Spleen (tissue), 13 donors: Measurements from ENCODE around the gene TSC22D3. TPM values are rescaled to one million over a fixed set of nuclear protein-coding genes. Genes with fewer than 3 reads are reported as not detected.
A peak's percentile ranks its signal among the peaks of the same experiment; 100 is the strongest.

Experiments
- DNase-seq: peaks from one replicate; pipeline ENCODE4 v3.0.0-alpha.2; 2020
- H3K27ac ChIP-seq, 8 donors: fragments of 200-600 bp; sonication (generic) in 7 of 8; 1 replicate in 4 of 8; 2 replicates in 4 of 8; pipeline versions ENCODE4 v1.5.0 to v1.8.0; 2016 to 2021; ENCODE audit warnings: inconsistent platforms in 4 of 8, mild to moderate bottlenecking in 4 of 8, moderate library complexity in 1 of 8
- H3K27me3 ChIP-seq, 7 donors: fragments of 200-600 bp; sonication (generic) in 6 of 7; replicated peaks in 1 of 7; 1 replicate in 4 of 7; 2 replicates in 3 of 7; pipeline versions ENCODE4 v1.5.0 to v1.8.0; 2016 to 2021; ENCODE audit warnings: inconsistent platforms in 3 of 7, mild to moderate bottlenecking in 1 of 7
- H3K36me3 ChIP-seq, 6 donors: fragments of 200-600 bp; sonication (generic) in 5 of 6; 1 replicate in 4 of 6; 2 replicates in 2 of 6; pipeline versions ENCODE4 v1.5.0 to v1.8.0; 2016 to 2021; ENCODE audit warnings: inconsistent platforms in 2 of 6
- H3K4me1 ChIP-seq, 6 donors: fragments of 200-600 bp; sonication (generic) in 5 of 6; 1 replicate in 3 of 6; 2 replicates in 3 of 6; pipeline versions ENCODE4 v1.5.0 to v1.8.0; 2016 to 2021; ENCODE audit warnings: inconsistent platforms in 3 of 6
- H3K4me3 ChIP-seq, 8 donors: fragments of 200-600 bp; sonication (generic) in 7 of 8; 1 replicate in 4 of 8; 2 replicates in 4 of 8; pipeline versions ENCODE4 v1.5.0 to v1.8.0; 2016 to 2021; ENCODE audit warnings: inconsistent platforms in 4 of 8, mild to moderate bottlenecking in 4 of 8, moderate library complexity in 2 of 8
- H3K9me3 ChIP-seq, 8 donors: fragments of 200-600 bp; sonication (generic) in 7 of 8; 1 replicate in 4 of 8; 2 replicates in 4 of 8; pipeline versions ENCODE4 v1.5.0 to v1.8.0; 2016 to 2021; ENCODE audit warnings: inconsistent platforms in 4 of 8
- POLR2A ChIP-seq, 3 donors: fragments of 450-650 bp; IDR thresholded peaks; one replicate each; pipeline ENCODE4 v1.5.1; 2017; ENCODE audit warnings: antibody characterized with exemption in 3 of 3, mild to moderate bottlenecking in 1 of 3
- POLR2AphosphoS5 ChIP-seq, 3 donors: sonication (generic); formaldehyde crosslinking; IDR thresholded peaks; one replicate each; pipeline ENCODE4 v1.5.1; 2017; ENCODE audit warnings: antibody characterized with exemption in 3 of 3
- WGBS, 5 donors: extraction: QIAGEN DNeasy Blood & Tissue Kit in 3 of 5; methylation state at CpG; one replicate each; pipeline versions ENCODE4 v1.1.5 to v1.1.7; 2013 to 2018; 5-methylcytosine and 5-hydroxymethylcytosine counted together
- intact Hi-C: fragments of 100-400 bp; cut with DNase I; formaldehyde crosslinking; loops from one replicate; pipeline ENCODE4 v1.15.0; 2023; ENCODE audit warnings: low total_unique reads
- long read RNA-seq, 2 donors: transcript quantifications; one replicate each; lab custom pipeline, GENCODE V29; 2026
- polyA plus RNA-seq, 3 donors: library from polyadenylated mRNA; stranded (reverse); fragments of 200-250 nt; gene quantifications; one replicate each; pipeline ENCODE4 v1.2.1, GENCODE V29; 2013
- total RNA-seq, 7 donors: library from RNA; depleted of rRNA in 3 of 7; stranded (reverse); fragments of >200 nt in 3 of 7; fragmentation: NEBNext Ultra II Directional in 4 of 7; extraction: Animal tissue kit (Norgen Biotek cat#: 25700) in 4 of 7; gene quantifications; one replicate each; pipeline versions ENCODE4 v1.1.0 to v1.2.1, GENCODE V29; 2016 to 2021
- TF ChIP-seq, protein P1 (sequence below), 11 experiments: fragments of 200-600 bp in 7 of 11; fragments of 450-650 bp in 4 of 11; sonication (generic) in 4 of 11; IDR thresholded peaks in 8 of 11; conservative IDR thresholded peaks in 3 of 11; 1 replicate in 7 of 11; 2 replicates in 4 of 11; pipeline versions ENCODE4 v1.4.0 to v1.8.0; 2016 to 2021; ENCODE audit warnings: antibody characterized with exemption in 11 of 11, inconsistent platforms in 4 of 11, mild to moderate bottlenecking in 1 of 11
- donor health status: healthy with polysubstance abuse.
- donor health status: DM: no; HTN: no; CAD: no; lungs with moderate emphysema.
- donor health status: DM: no; HTN: no; CAD: no.
- donor health status: Bipolar disorder and iron deficiency.
- donor health status: healthy.
- donor health status: DM: no; HTN: no; CAD: no.
- donor health status: DM: yes; HTN: yes; CAD: no.

The TSC22D3 gene
- 100 to 1,000 TPM in 6 of 7 donors, 10 to 100 TPM in 1; 91.7 to 579 (median 316) TPM for total RNA-seq
- 100 to 1,000 TPM; 125 to 372 (median 195) TPM for polyA plus RNA-seq
- long read RNA-seq, donor 1, transcript TSC22D3-206 (3 exons, 2,027 nt), result major isoform, 38 of 50 reads
- long read RNA-seq, donor 1, transcript TSC22D3-205 (3 exons, 1,812 nt), result minor isoform, 5 of 50 reads
- long read RNA-seq, donor 1, transcript TSC22D3-203 (3 exons, 2,266 nt), result minor isoform, 6 of 50 reads
- long read RNA-seq, donor 1, partial matches to known transcripts, result 0 of 50 reads
- long read RNA-seq, donor 1, other reads (novel, unspliced or antisense), result 0 of 50 reads
- long read RNA-seq, donor 2, transcript TSC22D3-206 (3 exons, 2,027 nt), result major isoform, 23 of 39 reads
- long read RNA-seq, donor 2, transcript TSC22D3-205 (3 exons, 1,812 nt), result minor isoform, 9 of 39 reads
- long read RNA-seq, donor 2, transcript TSC22D3-203 (3 exons, 2,266 nt), result minor isoform, 6 of 39 reads
- long read RNA-seq, donor 2, partial matches to known transcripts, result 0 of 39 reads
- long read RNA-seq, donor 2, other reads (novel, unspliced or antisense), result 0 of 39 reads

DNA sequence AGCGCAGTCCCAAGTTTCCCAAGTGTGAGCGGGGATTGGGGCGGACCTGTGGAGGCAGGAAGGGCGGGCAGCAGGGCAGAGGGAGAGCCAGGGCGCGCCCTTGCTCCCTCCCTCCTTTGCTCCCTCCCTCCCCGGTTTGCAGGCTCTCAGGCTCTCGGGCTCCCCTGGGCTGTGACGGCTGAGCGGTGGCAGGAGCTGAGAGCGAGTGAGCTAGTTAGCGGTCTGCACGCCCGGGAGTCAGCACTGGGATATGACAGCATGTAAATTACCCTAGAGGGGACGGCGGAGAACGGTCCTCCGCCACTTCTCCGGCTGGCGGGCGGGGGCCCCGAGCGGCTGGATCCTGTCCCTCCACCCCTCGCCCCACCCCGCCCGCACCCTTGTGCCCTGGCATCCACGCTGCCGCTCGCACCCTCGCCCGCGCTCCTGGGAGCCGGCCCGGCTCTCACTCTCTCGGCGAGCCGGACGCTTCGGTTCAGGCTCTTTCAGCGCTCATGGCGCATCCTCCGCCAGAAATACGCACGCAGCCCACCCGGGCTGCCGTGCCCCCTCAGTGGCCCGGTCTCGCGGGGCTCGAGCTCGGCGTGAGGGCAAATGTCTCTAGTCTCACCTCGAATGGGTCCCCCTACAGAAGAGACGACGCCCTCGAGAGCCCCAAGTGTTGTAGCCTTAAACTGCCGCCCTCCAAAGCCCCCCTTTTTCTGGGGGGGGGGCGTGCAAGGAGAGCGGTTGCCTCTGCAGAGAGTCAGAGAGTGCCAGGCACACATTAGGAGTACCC lies at the start of gene TSC22D3:
TSS of gene TSC22D3 (minus strand) at position 54 of the 778 bp plus-strand sequence. CDS start 368 bp downstream, outside the sequence.
- H3K27ac ChIP-seq, result peak within 1 kb of the TSS in 6 of 8 donors; percentile 26 to 82 (median 74)
- DNase-seq, result peak; percentile 87
- intact Hi-C loops, result loop anchor here (5.0 kb wide), 1 partner anchor 119 kb away; no protein-coding TSS in a partner anchor
- peaks cover 0 to 32% (median 17%) of the 10 kb centered on the region in 7 donors for H3K27me3 ChIP-seq
- H3K36me3 ChIP-seq, result no peaks in the 10 kb centered on the region
- H3K4me1 ChIP-seq, result peaks cover 0 to 30% (median 9%) of the 10 kb centered on the region in 6 donors
- WGBS, 5 donors, result 0 to 37% (median 1%) methylated on average over 6 to 59 of the region's 59 CpGs
- no peaks in the 10 kb centered on the region for H3K9me3 ChIP-seq
- peak within 1 kb of the TSS; percentile 33 to 72 (median 44) for H3K4me3 ChIP-seq
- TF ChIP-seq POLR2AphosphoS5 (IDR thresholded peaks at IDR 0.05) (peak; percentile 81 to 84 (median 82)), POLR2A (IDR thresholded peaks at IDR 0.05) (no peak)
- TF ChIP-seq, protein P1, sequence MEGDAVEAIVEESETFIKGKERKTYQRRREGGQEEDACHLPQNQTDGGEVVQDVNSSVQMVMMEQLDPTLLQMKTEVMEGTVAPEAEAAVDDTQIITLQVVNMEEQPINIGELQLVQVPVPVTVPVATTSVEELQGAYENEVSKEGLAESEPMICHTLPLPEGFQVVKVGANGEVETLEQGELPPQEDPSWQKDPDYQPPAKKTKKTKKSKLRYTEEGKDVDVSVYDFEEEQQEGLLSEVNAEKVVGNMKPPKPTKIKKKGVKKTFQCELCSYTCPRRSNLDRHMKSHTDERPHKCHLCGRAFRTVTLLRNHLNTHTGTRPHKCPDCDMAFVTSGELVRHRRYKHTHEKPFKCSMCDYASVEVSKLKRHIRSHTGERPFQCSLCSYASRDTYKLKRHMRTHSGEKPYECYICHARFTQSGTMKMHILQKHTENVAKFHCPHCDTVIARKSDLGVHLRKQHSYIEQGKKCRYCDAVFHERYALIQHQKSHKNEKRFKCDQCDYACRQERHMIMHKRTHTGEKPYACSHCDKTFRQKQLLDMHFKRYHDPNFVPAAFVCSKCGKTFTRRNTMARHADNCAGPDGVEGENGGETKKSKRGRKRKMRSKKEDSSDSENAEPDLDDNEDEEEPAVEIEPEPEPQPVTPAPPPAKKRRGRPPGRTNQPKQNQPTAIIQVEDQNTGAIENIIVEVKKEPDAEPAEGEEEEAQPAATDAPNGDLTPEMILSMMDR (IDR thresholded peaks at IDR 0.05 in 8 of 11, conservative IDR thresholded peaks at IDR 0.05 in 3 of 11), result peak in 1 of 11 experiments; percentile 5

DNA sequence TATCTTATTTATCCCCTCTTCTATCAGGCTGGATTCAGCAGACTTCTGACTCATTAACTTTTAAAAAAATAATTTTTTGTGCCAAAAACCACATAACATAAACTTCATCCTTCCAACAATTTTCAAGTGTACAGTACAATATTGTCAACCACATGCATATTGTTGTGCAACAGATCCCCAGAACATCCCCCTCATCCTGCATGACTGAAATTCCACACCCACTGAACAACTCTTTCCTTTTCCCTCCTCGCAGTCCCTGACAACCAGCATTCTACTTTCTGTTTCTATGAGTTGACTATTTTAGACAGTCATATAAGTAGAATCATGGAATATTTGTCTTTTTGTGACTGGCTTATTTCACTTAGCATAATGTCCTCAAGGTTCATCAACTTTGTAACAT lies 47.9 kb upstream of the TSC22D3 start:
- H3K4me3 ChIP-seq, result no peak overlapping the region

DNA sequence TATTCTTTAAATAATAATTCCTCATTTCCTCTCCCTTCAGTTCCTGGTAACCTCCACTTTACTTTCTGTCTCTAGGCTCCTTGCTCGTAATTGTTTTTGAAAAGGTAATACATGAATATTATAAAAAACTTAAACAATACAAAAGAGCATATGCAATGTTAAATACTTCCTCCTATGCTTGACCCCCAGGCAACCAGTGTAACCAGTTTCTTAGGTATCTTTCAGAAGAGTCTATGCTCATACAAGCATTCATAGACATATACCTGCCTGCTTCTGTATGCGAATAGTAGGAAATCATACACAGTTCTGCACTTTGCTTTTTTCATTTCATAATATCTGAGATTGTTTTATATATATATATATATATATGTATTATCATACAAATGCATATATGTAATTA lies 47.5 kb upstream of the TSC22D3 start:
- Histone ChIP-seq H3K9me3 (peaks cover 4 to 22% (median 15%) of the 10 kb centered on the region in 8 donors), H3K4me3 (no peak overlapping the region), H3K27ac (no peak overlapping the region), H3K27me3 (peaks cover 0 to 29% (median 0%) of the 10 kb centered on the region in 7 donors), H3K4me1 (peaks cover 0 to 8% (median 0%) of the 10 kb centered on the region in 6 donors), H3K36me3 (no peaks in the 10 kb centered on the region)
- no peak for TF ChIP-seq POLR2A (IDR thresholded peaks at IDR 0.05)
- TF ChIP-seq, protein P1 (IDR thresholded peaks at IDR 0.05 in 8 of 11, conservative IDR thresholded peaks at IDR 0.05 in 3 of 11), result no peak
- no peak for TF ChIP-seq POLR2AphosphoS5 (IDR thresholded peaks at IDR 0.05)
- WGBS, 5 donors, result 61 to 96% (median 84%) methylated on average over 2 of the region's 2 CpGs
- DNase-seq, result no peak
- intact Hi-C loops, result no loop called here

More for the DNA sequence above, 47.9 kb upstream of the TSC22D3 start:
- H3K9me3 ChIP-seq, result peaks cover 4 to 18% (median 12%) of the 10 kb centered on the region in 8 donors
- 7 to 41% (median 12%) methylated on average over 1 of the region's 1 CpG for WGBS, 5 donors
- intact Hi-C loops, result no loop called here
- TF ChIP-seq POLR2AphosphoS5 (IDR thresholded peaks at IDR 0.05) (no peak), POLR2A (IDR thresholded peaks at IDR 0.05) (no peak)
- TF ChIP-seq, protein P1 (IDR thresholded peaks at IDR 0.05 in 8 of 11, conservative IDR thresholded peaks at IDR 0.05 in 3 of 11), result no peak
- H3K4me1 ChIP-seq, result peaks cover 0 to 8% (median 0%) of the 10 kb centered on the region in 6 donors
- peaks cover 0 to 29% (median 0%) of the 10 kb centered on the region in 7 donors for H3K27me3 ChIP-seq
- no peak overlapping the region for H3K27ac ChIP-seq
- no peak for DNase-seq
- no peaks in the 10 kb centered on the region for H3K36me3 ChIP-seq
